T follicular helper cell (primary cell): ENCODE results near the gene CDHR1.

Experiments used
- DNase-seq: peaks from one replicate; pipeline ENCODE4 v3.0.0-alpha.2; 2020; ENCODE audit warnings: low read depth

Gene CDHR1

GRCh38 chr10:84200537-84201243 lies 6.4 kb downstream of the CDHR1 start:
- no peak for DNase-seq

DNA sequence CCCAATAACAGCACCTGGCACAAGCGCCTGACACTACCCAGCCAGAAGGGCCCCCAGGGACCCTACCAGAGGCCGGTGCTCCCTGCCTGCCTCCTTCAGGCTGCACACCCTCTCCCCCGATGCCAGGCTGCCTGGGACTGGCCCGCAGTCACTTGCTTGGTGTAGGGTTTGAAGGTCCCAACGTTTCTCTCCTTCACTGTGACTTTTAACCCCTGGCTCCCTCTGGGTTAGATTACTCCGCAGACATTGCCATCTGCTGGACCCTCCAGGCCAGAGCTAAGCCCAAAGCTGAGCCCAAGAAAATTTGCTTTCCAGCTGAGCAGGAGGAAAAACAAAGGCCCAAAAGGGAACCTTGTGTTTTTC lies 6.9 kb downstream of the CDHR1 start:
- DNase-seq, result no peak

- DNase-seq, result no peak
Measured at GRCh38 chr10:84201682-84202081, 7.3 kb downstream of the CDHR1 start.

GRCh38 chr10:84202349-84202748 lies 8.0 kb downstream of the CDHR1 start:
- no peak for DNase-seq

DNA sequence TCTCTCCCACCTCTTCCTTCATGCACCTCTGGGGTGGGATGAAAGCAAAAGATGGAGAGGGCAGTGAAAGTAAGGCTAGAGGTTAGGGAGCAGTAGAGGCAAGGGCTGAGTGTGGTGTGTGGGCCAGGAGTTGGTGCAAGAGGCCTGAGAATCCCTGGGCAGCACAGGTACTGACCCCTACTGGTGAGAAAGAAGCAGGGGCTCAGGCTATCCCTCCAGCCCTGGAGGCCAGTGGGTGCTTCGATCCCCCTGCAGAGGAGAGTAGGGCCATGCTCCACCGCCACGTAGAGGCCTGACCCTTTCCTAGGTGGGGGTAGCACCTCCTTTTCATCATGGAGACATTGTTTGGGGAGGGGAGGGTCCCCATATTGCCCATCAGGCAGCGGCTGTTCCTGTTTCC lies 9.8 kb downstream of the CDHR1 start:
- DNase-seq, result no peak

DNA sequence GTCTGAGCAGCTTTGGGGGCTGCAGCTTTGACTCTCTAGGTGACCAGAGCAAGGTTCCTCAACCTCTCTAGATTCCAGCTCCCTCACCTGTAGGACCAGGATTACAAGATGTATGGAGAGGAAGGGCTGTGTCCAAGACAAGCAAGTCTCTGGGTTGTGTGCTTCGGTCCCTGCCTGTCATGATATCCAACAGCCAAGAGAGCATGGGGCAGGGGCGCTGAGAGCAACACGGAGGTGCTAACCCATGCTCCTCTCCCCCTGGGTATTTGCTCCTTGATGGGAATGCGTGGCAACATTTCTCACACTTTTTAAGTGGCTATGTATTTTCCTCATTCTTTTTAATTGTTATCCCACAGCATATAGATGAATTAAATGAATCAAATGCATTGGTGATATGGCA lies 10.3 kb downstream of the CDHR1 start:
- no peak for DNase-seq

DNA sequence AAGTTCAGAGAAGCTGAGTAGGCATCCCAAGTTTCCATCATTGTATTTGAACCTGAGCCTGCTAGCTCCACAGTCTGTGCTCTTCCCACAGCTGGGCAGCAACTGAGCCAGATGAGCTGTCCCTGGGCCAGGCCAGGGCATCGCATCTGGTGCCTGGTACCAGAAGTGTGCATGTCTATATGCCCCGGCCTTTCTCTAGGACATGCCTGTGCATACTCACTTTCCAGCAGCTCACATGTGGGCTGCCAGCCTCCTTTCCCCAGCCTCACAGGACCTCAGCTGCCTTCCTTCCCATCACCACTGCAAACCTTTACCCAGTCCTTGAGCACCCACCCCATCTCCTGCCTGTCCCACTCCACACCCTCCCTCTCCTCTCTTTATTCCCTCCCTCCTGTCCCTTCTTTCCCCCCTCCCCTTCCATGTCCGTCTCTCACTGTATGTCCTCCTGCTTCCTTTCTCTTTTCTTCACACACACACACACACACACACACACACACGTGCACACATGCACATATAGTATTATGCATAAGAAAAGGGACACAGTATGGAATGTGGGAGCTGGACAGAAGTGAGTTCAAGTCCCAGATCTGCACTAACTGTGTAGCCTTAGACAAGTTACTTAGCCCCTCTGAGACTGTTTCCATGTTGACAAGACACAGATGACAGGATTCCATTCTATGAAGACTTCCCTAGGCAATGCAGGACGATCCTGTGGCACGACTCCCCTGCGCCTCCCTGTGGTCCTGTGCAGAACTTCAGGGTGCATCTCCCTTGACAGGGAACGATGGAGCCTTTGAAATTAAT lies 10.9 kb downstream of the CDHR1 start:
- peak; percentile 41 for DNase-seq

DNA sequence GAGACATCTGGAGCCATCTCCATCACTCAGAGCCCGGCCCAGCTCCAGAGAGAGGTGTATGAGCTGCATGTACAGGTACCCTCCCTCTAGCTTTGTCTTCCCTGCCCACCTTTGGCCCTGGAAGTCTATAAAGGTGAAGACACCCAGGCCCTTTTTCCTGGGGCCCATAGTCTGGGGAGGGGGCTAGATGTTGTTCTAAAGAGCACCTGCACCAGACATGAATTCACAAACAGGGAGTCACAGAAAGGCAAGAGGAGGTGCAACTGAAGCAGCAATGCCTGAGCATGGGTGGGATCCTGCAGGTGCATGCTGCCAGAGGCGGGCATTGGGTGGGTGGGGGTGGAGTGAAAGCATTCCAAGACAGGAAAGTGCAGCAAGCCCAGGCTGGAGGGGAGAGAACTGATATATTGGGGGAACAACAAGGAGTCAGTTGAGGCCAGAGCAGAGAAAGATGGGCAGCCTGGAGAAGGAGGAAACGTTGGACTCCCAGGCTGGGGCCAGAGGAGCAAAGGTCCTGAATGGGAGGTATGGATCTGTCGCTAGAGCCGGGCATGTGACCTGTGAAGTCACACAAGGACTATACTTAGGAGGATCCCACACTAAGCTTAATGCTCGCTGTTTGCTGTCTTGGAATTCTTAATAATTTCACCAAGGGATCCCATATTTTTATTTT lies 11.7 kb downstream of the CDHR1 start:
- DNase-seq, result no peak

- no peak for DNase-seq
Measured at GRCh38 chr10:84208023-84208422, 13.7 kb downstream of the CDHR1 start.

DNA sequence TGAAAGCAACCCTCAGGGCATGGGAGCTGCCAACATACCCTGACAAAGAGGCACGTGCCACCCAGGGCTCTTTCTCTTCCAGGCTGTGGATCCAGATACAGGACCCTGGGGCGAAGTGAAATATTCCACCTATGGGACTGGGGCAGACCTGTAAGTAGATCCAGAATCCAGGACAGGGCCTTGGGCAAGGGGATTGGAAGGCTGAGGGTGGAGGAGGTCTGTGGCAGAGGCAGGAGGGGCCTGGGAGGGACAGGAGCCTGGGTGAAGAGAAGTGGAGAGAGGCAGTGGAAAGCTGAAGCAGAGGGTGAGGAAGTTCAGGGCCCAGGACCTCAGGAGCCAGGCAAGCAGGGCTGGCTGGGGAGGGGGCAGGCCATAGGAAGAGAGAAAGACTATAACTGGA lies 17.2 kb downstream of the CDHR1 start:
- DNase-seq, result no peak

GRCh38 chr10:84212014-84212413 lies 17.7 kb downstream of the CDHR1 start:
- no peak for DNase-seq

GRCh38 chr10:84213076-84213475 lies 18.7 kb downstream of the CDHR1 start:
- DNase-seq, result no peak

DNA sequence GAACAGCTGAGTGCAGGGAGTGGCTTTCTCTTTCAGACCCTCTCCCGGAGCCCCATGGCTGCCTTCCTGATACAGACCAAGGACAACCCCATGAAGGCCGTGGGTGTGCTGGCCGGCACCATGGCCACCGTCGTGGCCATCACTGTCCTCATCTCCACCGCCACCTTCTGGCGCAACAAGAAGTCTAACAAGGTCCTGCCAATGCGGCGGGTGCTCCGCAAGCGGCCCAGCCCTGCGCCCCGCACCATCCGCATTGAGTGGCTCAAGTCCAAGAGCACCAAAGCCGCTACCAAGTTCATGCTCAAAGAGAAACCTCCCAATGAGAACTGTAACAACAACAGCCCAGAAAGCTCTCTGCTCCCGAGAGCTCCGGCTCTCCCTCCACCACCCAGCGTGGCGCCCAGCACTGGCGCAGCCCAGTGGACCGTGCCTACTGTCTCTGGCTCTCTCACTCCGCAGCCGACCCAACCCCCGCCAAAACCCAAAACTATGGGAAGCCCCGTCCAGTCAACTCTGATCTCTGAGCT lies 19.8 kb downstream of the CDHR1 start:
- no peak for DNase-seq

GRCh38 chr10:84214612-84215235 lies 20.4 kb downstream of the CDHR1 start:
- DNase-seq, result no peak

DNA sequence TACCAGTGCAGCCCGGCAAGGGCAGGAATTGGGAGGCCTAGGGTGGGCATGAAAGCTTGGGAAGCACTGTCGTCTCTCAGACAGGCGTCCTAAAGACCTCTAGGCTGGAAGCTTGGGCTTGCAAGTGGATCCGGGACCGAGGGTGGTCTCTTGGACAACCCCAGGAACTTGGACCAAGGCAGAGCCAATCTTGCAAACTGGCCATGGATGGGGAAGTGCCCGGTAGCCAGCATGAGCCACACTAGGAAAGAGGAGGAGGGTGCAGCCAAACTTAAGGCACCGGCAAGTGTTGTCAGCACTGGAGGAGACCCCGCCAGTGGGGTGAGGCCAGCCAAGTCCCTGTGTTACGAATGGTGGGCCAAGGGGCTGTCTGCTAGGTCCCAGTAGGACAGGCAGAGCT lies 22.5 kb downstream of the CDHR1 start:
- DNase-seq, result no peak

DNA sequence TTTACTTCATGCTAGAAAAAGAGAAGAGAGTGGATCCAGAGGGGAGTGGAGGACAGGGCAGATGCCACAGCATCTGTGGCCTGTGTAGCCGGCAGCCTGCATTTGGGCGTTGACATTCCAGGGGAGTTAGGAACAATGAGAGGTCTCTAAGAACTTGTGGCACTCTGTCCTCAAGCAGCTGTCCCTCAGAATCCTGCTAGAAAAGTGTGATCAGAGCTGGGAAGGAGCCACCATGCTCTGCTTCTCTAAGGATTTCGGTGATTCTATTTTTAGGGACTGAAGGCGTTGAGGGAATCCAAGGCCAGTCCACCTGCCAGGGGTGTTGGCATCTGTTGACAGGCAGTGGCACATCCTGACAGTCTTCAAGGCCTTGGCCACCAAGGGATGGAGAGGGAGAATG lies 23.4 kb downstream of the CDHR1 start:
- DNase-seq, result no peak

DNA sequence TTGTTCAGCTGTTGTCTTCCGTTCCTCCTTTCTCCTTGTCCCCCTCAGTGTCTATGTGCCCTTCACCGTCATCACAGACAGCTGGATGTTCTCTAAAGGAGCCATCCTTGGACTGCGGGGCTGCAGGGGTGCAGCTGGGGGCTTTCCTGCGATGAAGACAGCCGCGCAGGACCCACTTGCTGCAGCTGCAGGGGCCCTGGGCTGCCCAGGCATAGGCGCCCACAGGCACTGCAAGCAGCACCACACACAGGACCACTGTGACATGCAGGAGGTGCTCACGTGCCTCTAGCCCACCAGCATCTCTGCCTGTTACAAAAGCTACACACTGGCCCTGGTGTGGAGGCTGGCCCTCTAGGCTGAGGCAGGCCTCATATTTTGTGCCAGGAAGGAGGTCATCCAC lies 27.6 kb downstream of the CDHR1 start:
- DNase-seq, result no peak

- no peak for DNase-seq
Measured at GRCh38 chr10:84224411-84225028, 30.2 kb downstream of the CDHR1 start.

- no peak for DNase-seq
Measured at GRCh38 chr10:84225427-84226173, 31.3 kb downstream of the CDHR1 start, which contains the start of gene LRIT2. TSS of gene LRIT2 (minus strand) at chr10:84225544. CDS start at chr10:84225520, 24 bp downstream.

DNA sequence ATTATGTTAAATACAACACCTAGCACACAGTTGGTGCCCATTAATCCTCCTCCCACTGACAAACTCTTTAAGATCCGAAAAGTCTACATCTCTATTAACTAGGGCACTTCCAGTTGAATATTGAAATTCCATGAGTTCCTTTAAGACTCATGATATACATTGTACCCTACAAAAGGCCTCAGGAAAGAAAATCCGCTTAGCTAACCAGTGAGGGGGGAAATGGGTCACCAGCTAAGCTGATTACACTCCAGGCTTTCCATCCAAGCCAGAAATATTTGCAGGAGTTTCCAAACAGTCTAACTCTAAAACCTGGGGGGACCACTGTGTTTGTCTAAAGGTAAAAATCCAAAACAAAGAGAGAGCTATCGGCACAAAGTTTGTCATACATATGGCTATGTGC lies 32.3 kb downstream of the CDHR1 start:
- no peak for DNase-seq

GRCh38 chr10:84227810-84228209 lies 33.5 kb downstream of the CDHR1 start:
- DNase-seq, result no peak
